Neural cell (in vitro differentiated cells): ENCODE data around the gene OR4D9. TPM values are rescaled to one million over a fixed set of nuclear protein-coding genes. Genes with fewer than 3 reads are reported as not detected.
"Not testable (repeated sequence)": the region's sequence is repeated elsewhere in the genome, so short reads cannot be mapped to it uniquely, and the experiment has no call there.

ENCODE experiments used
- H2AFZ ChIP-seq: fragments of 200-600, 300-800 bp; sonication (generic), shearing (Covaris generic); 2 replicates; pipeline ENCODE4 v1.6.0; 2014; ENCODE audit warnings: low read depth, mild to moderate bottlenecking, antibody characterized with exemption, low read length, moderate library complexity
- H3F3A ChIP-seq: fragments of 200-600 bp; shearing (Covaris generic); 2 replicates; pipeline ENCODE4 v1.6.1; 2016; ENCODE audit warnings: mild to moderate bottlenecking, moderate library complexity, mixed read lengths, antibody characterized with exemption, low read length; ENCODE audit not compliant: insufficient read depth, poor library complexity, severe bottlenecking
- H3K27ac ChIP-seq: fragments of 200-600, 300-800 bp; sonication (generic), shearing (Covaris generic); 2 replicates; pipeline ENCODE4 v1.5.1; 2014; ENCODE audit warnings: mild to moderate bottlenecking, low read length, moderate library complexity
- H3K27me3 ChIP-seq: fragments of 300-800, 200-600 bp; sonication (generic), shearing (Covaris generic); 2 replicates; pipeline ENCODE4 v1.6.0; 2014; ENCODE audit warnings: mild to moderate bottlenecking, low read depth, low read length, moderate library complexity; ENCODE audit not compliant: insufficient read depth
- H3K36me3 ChIP-seq: fragments of 300-800, 200-600 bp; sonication (generic), shearing (Covaris generic); 2 replicates; pipeline ENCODE4 v1.5.1; 2014; ENCODE audit warnings: mild to moderate bottlenecking, antibody characterized with exemption, low read length, moderate library complexity; ENCODE audit not compliant: insufficient read depth
- H3K4me2 ChIP-seq: fragments of 300-800, 200-600 bp; sonication (generic), shearing (Covaris generic); 2 replicates; pipeline ENCODE4 v1.6.0; 2014; ENCODE audit warnings: mild to moderate bottlenecking, low read length
- H3K4me3 ChIP-seq: fragments of 300-800, 200-600 bp; sonication (generic), shearing (Covaris generic); 2 replicates; pipeline ENCODE4 v1.5.1; 2014; ENCODE audit warnings: mild to moderate bottlenecking, low read length, moderate library complexity
- H3K79me2 ChIP-seq: fragments of 200-600 bp; shearing (Covaris generic); replicated peaks from 2 replicates; pipeline ENCODE4 v1.6.0; 2014; ENCODE audit warnings: mild to moderate bottlenecking, low read length, moderate library complexity; ENCODE audit not compliant: insufficient read depth
- H3K9ac ChIP-seq: fragments of 300-800, 200-600 bp; sonication (generic), shearing (Covaris generic); 2 replicates; pipeline ENCODE4 v1.6.1; 2016; ENCODE audit warnings: mild to moderate bottlenecking, low read length, mixed read lengths
- H3K9me2 ChIP-seq: fragments of 200-600 bp; shearing (Covaris generic); 2 replicates; pipeline ENCODE4 v1.6.1; 2016; ENCODE audit warnings: mild to moderate bottlenecking, low read length, mixed read lengths; ENCODE audit not compliant: insufficient read depth
- H3K9me3 ChIP-seq: fragments of 200-600, 300-800 bp; sonication (generic), shearing (Covaris generic); 2 replicates; pipeline ENCODE4 v1.6.1; 2016; ENCODE audit warnings: mild to moderate bottlenecking, mixed run types, low read length, moderate library complexity, mixed read lengths
- H4K20me1 ChIP-seq: fragments of 200-600 bp; shearing (Covaris generic); 2 replicates; pipeline ENCODE4 v1.6.1; 2016; ENCODE audit warnings: mild to moderate bottlenecking, mixed run types; ENCODE audit not compliant: insufficient read depth
- EP300 ChIP-seq: fragments of 450-650 bp; conservative IDR thresholded peaks from 2 replicates; pipeline ENCODE4 v1.6.1; 2014; ENCODE audit warnings: antibody characterized with exemption, mild to moderate bottlenecking, moderate library complexity; ENCODE audit not compliant: poor library complexity, severe bottlenecking
- EZH2 ChIP-seq: fragments of 200-600, 300-800 bp; shearing (Covaris generic), sonication (generic); IDR thresholded peaks from 2 replicates; pipeline ENCODE4 v1.6.1; 2014; ENCODE audit warnings: antibody characterized with exemption, low read length, borderline replicate concordance, mild to moderate bottlenecking; ENCODE audit not compliant: insufficient read depth, poor library complexity, severe bottlenecking
- MXI1 ChIP-seq: fragments of 450-650 bp; conservative IDR thresholded peaks from 2 replicates; pipeline ENCODE4 v1.6.1; 2014; ENCODE audit warnings: antibody characterized with exemption, mild to moderate bottlenecking; ENCODE audit not compliant: poor library complexity, severe bottlenecking
- POLR2AphosphoS5 ChIP-seq: IDR thresholded peaks from 2 replicates; pipeline ENCODE4 v1.6.1; 2012
- RAD21 ChIP-seq: fragments of 450-650 bp; conservative IDR thresholded peaks from 2 replicates; pipeline ENCODE4 v1.6.1; 2014; ENCODE audit warnings: antibody characterized with exemption, mild to moderate bottlenecking, moderate library complexity
- SMC3 ChIP-seq: fragments of 450-650 bp; conservative IDR thresholded peaks from 2 replicates; pipeline ENCODE4 v1.6.1; 2014; ENCODE audit warnings: antibody characterized with exemption, mild to moderate bottlenecking, moderate library complexity; ENCODE audit not compliant: poor library complexity
- TAF1 ChIP-seq: IDR thresholded peaks from 2 replicates; pipeline ENCODE4 v1.6.1; 2012; ENCODE audit warnings: low read depth
- polyA plus RNA-seq: library from polyadenylated mRNA; depleted of rRNA; stranded (reverse); fragments of >200 nt; gene quantifications from 2 replicates; pipeline ENCODE4 v1.2.3, GENCODE V29; 2014
- TF ChIP-seq, protein P1 (sequence below): IDR thresholded peaks from 2 replicates; pipeline ENCODE4 v1.6.1; 2012; ENCODE audit warnings: borderline replicate concordance
- TF ChIP-seq, protein P2 (sequence below): fragments of 450-650 bp; IDR thresholded peaks from 2 replicates; pipeline ENCODE4 v1.5.1; 2014; ENCODE audit warnings: antibody characterized with exemption, mild to moderate bottlenecking, moderate library complexity; ENCODE audit not compliant: poor library complexity, severe bottlenecking

The OR4D9 gene
- polyA plus RNA-seq, 1 donor from 2014 or later = not detected

DNA sequence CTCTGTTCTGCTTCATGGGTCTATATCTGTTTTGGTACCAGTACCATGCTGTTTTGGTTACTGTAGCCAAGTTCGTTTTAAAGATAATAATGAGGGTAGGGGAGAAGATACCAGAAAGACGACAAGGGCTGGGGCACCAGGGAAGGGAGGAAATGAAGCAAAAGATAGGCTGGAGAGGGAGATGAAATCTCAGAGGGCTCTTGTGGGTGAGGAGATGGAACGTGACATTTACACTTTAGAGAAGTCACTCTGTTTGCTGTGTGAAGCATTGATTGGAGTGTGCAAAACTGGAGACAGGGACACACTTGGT lies 33.5 kb downstream of the OR4D9 start:
- TF ChIP-seq POLR2AphosphoS5 (no peak), EZH2 (no peak), EP300 (no peak), TAF1 (no peak), MXI1 (no peak), SMC3 (no peak)
- TF ChIP-seq, protein P1, sequence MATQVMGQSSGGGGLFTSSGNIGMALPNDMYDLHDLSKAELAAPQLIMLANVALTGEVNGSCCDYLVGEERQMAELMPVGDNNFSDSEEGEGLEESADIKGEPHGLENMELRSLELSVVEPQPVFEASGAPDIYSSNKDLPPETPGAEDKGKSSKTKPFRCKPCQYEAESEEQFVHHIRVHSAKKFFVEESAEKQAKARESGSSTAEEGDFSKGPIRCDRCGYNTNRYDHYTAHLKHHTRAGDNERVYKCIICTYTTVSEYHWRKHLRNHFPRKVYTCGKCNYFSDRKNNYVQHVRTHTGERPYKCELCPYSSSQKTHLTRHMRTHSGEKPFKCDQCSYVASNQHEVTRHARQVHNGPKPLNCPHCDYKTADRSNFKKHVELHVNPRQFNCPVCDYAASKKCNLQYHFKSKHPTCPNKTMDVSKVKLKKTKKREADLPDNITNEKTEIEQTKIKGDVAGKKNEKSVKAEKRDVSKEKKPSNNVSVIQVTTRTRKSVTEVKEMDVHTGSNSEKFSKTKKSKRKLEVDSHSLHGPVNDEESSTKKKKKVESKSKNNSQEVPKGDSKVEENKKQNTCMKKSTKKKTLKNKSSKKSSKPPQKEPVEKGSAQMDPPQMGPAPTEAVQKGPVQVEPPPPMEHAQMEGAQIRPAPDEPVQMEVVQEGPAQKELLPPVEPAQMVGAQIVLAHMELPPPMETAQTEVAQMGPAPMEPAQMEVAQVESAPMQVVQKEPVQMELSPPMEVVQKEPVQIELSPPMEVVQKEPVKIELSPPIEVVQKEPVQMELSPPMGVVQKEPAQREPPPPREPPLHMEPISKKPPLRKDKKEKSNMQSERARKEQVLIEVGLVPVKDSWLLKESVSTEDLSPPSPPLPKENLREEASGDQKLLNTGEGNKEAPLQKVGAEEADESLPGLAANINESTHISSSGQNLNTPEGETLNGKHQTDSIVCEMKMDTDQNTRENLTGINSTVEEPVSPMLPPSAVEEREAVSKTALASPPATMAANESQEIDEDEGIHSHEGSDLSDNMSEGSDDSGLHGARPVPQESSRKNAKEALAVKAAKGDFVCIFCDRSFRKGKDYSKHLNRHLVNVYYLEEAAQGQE = no peak
- TF ChIP-seq, protein P2, sequence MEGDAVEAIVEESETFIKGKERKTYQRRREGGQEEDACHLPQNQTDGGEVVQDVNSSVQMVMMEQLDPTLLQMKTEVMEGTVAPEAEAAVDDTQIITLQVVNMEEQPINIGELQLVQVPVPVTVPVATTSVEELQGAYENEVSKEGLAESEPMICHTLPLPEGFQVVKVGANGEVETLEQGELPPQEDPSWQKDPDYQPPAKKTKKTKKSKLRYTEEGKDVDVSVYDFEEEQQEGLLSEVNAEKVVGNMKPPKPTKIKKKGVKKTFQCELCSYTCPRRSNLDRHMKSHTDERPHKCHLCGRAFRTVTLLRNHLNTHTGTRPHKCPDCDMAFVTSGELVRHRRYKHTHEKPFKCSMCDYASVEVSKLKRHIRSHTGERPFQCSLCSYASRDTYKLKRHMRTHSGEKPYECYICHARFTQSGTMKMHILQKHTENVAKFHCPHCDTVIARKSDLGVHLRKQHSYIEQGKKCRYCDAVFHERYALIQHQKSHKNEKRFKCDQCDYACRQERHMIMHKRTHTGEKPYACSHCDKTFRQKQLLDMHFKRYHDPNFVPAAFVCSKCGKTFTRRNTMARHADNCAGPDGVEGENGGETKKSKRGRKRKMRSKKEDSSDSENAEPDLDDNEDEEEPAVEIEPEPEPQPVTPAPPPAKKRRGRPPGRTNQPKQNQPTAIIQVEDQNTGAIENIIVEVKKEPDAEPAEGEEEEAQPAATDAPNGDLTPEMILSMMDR = no peak
- Histone ChIP-seq H3K9ac (no peak overlapping the region), H3K9me2 (no peaks in the 10 kb centered on the region), H4K20me1 (no peaks in the 10 kb centered on the region), H3K36me3 (no peaks in the 10 kb centered on the region), H3K27me3 (no peaks in the 10 kb centered on the region), H2AFZ (no peak overlapping the region), H3K79me2 (no peaks in the 10 kb centered on the region), H3K9me3 (no peaks in the 10 kb centered on the region), H3K27ac (no peak overlapping the region), H3K4me2 (no peak overlapping the region), H3F3A (peaks cover 9% of the 10 kb centered on the region), H3K4me3 (no peak overlapping the region)

DNA sequence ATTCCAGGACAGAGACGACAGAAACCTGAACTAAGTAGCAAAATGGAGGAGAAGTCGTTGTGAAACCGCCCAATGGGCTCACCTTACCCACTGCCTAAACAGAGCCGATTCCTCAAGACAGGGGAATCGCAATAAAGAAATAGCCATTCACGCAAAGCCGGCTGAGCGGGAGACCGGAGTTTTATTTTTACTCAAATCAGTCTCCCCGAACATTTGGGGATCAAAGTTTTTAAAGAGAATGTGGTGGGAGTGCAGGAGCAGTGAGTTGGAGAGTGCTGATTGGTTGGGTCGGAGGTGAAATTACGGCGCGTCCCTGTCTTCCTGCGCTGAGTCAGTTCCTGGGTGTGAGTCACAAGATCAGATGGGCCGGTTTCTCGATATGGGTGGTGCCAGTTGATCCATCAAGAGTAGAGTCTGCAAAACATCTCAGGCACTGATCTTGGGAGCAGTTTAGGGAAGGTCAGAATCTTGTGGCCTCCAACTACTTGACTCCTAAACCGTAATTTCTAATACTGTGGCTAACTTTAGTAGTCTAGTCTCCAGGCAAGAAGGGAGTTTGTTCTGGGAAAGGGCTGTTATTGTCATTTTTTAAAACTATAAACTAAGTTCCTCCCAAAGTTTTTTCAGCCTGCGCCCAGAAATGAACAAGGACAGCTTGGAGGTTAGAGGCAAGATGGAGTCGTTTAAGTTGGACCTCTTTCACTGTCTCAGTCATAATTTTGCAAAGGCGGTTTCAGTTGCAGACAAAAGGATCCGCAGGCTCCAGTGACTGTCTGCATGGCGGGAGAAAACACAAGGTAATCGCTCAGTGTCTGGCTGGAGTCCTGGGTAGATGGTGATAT lies 34.1 kb downstream of the OR4D9 start:
- Histone ChIP-seq H3K9me2 (no peaks in the 10 kb centered on the region), H3K4me2 (no peak overlapping the region), H3K27me3 (no peaks in the 10 kb centered on the region), H3K27ac (no peak overlapping the region), H3F3A (peaks cover 9% of the 10 kb centered on the region), H4K20me1 (no peaks in the 10 kb centered on the region), H3K4me3 (no peak overlapping the region), H3K9me3 (no peaks in the 10 kb centered on the region), H3K79me2 (no peaks in the 10 kb centered on the region), H3K9ac (no peak overlapping the region), H2AFZ (no peak overlapping the region), H3K36me3 (no peaks in the 10 kb centered on the region)
- TF ChIP-seq, protein P2 = no peak
- TF ChIP-seq MXI1 (no peak), EP300 (no peak), TAF1 (no peak), EZH2 (no peak), POLR2AphosphoS5 (no peak), SMC3 (no peak), RAD21 (no peak)
- TF ChIP-seq, protein P1 = no peak

DNA sequence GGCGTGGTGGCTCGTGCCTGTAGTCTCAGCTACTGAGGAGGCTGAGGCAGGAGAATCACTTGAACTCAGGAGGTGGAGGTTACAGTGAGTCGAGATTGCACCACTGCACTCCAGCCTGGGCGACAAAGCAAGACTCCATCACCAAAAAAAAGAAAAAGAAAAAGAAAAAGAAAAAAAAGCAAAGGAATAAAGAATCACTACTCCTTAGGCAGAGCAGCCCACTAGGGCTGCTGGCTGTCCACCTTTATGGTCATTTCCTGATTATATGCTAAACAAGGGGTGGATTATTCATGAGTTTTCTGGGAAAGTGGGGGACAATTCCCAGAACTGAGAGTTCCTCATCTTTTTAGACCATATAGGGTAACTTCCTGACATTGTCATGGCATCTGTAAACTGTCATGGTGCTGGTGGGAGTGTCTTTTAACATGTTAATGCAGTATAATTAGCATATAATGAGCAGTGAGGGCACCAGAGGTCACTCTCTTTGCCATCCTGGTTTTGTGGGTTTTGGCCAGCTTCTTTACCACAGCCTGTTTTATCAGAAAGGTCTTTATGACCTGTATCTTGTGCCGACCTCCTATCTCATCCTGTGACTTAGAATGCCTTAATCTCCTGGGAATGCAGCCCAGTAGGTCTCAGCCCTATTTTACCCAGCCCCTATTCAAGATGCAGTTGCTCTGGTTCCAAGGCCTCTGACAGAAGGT lies 36.4 kb downstream of the OR4D9 start:
- H3K27me3 ChIP-seq, H3K9me2 ChIP-seq, H3K9ac ChIP-seq, H3K4me2 ChIP-seq, H3K36me3 ChIP-seq, H3K79me2 ChIP-seq, H4K20me1 ChIP-seq, H2AFZ ChIP-seq, H3K9me3 ChIP-seq, H3K27ac ChIP-seq, H3K4me3 ChIP-seq: not testable (repeated sequence)
- H3F3A ChIP-seq = peaks cover 12% of the 10 kb centered on the region
